HL-60 (cell line): ENCODE measurements around the gene ESCO1.

Source experiments
- CTCF ChIP-seq: IDR thresholded peaks from one replicate; pipeline ENCODE4 v1.5.1; 2011; ENCODE audit warnings: low read length, control low read depth, inconsistent platforms; ENCODE audit not compliant: insufficient read depth
- GABPA ChIP-seq: IDR thresholded peaks from 2 replicates; pipeline ENCODE4 v1.6.1; 2012; ENCODE audit warnings: low read depth
- POLR2AphosphoS5 ChIP-seq: IDR thresholded peaks from 2 replicates; pipeline ENCODE4 v1.6.1; 2012; ENCODE audit warnings: low read depth
- REST ChIP-seq: IDR thresholded peaks from 2 replicates; pipeline ENCODE4 v1.6.1; 2012; ENCODE audit warnings: low read depth; ENCODE audit not compliant: insufficient replicate concordance
- SPI1 ChIP-seq: IDR thresholded peaks from 2 replicates; pipeline ENCODE4 v1.6.1; 2012; ENCODE audit warnings: low read depth, mild to moderate bottlenecking, borderline replicate concordance

- TF ChIP-seq REST (no peak), CTCF (no peak), GABPA (no peak), POLR2AphosphoS5 (no peak), SPI1 (no peak)
Measured at GRCh38 chr18:21502661-21503060, 97.8 kb downstream of the ESCO1 start.
